ENCODE measurements around the gene MON1A.
"Not testable (repeated sequence)": the region's sequence is repeated elsewhere in the genome, so short reads cannot be mapped to it uniquely, and the experiment has no call there.

The MON1A gene, protein sequence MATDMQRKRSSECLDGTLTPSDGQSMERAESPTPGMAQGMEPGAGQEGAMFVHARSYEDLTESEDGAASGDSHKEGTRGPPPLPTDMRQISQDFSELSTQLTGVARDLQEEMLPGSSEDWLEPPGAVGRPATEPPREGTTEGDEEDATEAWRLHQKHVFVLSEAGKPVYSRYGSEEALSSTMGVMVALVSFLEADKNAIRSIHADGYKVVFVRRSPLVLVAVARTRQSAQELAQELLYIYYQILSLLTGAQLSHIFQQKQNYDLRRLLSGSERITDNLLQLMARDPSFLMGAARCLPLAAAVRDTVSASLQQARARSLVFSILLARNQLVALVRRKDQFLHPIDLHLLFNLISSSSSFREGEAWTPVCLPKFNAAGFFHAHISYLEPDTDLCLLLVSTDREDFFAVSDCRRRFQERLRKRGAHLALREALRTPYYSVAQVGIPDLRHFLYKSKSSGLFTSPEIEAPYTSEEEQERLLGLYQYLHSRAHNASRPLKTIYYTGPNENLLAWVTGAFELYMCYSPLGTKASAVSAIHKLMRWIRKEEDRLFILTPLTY

DNA sequence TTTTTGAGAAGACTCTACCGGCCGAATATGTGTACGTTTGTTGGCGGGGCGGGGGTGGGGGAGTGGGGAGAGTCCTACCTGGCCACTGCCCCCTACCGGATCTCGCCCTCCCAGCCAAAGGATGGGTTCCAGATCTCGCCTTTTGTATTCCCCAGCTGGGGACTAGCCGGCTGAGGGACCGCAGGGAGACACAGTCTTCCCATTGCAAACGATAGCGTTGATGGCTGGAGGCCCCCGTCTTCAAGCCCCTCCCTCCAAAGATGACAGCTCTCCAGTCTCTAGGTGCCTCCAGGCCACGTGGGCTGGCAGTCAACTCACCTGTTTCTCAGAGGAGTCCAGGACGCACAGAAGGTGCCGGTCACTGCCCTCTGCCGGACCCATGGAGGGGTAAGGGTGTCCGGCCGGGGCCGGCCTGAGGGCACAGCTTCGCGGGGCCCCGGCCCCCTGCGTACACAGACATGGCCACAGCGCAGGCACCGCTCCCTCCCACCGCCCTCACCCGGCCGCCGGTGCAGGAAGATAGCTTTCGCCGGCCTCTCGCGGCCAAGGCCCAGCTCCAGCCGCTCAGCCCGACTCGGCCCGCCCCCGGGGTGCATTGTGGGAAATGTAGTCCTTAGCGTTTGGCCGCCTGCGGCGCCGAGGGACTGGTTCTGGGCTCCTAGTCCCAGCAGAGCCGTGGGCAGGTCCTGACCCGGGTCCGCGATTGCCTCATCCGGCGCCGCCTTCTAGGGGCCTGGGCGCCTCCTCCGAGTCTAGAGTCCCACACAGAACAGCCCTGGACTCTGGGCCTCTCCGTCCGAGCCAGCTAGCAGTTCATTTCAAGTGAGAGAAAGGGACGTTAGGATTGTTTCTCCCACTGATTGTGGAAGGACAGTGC lies at the start of gene MON1A:
Gene MON1A (minus strand): TSS at position 521 of the 877 bp plus-strand sequence. CDS start 16,465 bp downstream, outside the sequence.
- peak; percentile 86 for DNase-seq

DNA sequence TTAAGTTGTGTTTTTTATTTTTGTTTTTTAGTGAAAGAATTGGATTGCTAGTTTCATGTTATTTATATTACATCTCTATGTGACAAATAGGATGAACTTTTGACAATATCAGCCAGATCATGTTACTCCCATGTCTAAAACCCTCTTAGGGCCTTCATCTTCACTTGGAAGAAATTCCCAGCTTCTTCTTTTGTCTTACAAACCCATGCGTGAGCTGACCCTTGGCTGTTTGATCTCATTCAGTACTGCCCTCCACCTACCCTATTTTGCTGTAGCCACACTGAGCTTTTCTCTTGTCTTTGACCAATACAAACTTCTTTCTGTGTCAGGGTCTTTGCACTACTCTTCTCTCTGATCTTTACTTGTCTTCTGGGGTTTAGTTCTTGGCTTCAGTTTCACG lies 47.3 kb upstream of the MON1A start:
- DNase-seq: no peak

DNA sequence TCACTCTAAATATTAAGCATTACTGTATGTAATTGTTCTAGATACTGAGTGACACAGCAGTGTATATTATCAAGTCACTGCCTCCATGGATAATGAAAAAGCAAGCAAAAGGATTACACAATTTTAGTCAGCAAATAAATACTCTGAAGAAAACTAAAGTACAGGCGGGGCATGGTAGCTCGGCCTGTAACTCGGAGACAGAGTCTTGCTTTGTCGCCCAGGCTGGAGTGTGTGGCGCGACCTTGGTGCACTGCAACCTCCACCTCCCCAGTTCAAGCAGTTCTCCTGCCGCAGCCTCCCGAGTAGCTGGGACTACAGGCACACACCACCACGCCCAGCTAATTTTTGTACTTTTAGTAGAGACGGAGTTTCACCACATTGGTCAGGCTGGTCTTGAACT lies 43.0 kb upstream of the MON1A start:
- no peak for DNase-seq

DNA sequence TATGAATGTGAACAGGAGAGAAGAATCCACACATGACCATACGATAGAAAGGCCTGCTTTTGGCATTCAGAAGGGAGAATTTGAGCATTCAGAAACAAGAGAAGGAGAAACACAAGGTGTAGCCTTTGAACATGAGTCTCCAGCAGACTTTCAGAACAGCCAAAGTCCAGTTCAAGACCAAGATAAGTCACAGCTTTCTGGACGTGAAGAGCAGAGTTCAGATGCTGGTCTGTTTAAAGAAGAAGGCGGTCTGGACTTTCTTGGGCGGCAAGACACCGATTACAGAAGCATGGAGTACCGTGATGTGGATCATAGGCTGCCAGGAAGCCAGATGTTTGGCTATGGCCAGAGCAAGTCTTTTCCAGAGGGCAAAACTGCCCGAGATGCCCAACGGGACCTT lies 38.7 kb upstream of the MON1A start:
- DNase-seq: no peak

DNA sequence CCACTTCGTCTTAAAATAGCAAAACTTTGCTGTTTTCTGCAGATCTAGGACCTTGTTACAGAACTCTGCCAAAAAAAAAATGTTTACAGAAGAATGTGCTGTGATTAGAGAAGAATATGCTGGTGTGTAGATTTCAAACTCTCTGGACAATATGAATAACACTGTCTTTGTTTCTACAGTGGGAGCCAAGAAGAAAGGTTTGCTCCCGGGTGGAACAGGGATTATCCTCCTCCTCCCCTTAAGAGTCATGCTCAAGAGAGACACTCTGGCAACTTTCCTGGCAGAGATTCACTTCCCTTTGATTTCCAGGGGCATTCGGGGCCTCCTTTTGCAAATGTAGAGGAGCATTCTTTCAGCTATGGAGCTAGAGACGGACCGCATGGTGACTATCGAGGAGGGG lies 37.7 kb upstream of the MON1A start:
- no peak for DNase-seq

DNA sequence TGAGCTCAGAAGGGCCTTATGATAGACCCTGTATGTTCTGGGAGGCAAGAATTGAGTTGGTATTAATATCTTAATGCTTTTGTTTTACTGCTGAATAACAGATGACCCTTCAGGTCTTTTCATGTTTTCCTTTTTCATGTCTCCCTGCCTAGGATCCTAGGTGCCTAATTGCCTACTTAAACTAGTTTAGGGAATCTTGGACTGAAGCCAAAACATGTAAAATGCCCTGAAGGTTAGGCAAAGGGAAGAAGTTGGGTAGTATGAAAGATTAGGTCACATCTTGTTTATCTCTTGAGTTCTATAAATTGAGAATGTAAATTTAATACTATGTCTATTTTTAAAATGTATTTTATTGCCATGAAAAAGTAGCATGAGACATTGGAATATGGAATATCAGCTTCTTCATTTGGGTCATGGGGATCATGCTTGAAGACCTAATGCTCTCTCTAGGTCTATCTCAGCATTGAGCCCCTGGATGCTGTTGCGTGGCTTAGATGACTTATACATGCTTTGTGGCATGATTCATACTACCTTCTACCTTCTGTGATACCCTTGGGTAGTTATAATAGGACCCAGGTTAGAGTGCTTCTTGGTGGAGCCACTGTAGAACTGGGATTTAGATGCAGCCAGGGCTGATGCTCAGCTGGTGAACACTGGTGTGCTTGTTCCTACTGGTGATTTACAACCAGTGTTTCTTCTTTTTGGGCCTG lies 36.8 kb upstream of the MON1A start:
- DNase-seq: no peak

DNA sequence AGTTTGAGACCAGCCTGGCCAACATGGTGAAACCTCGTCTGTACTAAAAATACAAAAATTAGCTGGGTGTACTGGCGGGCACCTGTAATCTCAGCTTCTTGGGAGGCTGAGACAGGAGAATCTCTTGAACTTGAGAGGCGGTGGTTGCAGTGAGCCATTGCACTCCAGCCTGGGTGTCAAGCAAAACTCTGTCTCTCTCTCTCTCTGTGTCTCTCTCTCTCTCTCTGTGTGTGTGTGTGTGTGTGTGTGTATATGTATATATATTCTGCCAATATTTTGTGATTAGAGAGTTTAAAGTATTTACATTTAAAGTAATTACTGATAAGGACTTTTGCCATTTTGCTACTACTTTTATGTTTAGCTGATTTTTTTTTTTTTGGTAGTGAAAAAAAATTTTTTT lies 26.0 kb upstream of the MON1A start:
- DNase-seq: no peak

DNA sequence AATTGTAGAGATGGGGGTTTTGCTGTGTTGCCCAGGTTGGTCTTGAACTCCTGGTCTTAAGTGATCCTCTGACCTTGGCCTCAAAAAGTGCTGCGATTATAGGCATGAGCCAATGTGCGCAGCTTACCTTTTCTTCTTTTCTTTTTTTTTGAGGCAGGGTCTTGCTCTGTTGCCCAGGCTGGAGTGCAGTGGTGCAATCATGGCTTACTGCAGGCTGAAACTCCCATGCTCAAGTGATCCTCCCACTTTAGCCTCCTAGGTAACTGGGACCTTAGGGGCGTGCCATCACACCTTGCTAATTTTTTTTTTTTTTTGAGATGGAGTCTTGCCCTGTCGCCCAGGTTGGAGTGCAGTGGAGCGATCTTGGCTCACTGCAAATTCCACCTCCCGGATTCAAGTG lies 23.3 kb upstream of the MON1A start:
- DNase-seq: no peak

DNA sequence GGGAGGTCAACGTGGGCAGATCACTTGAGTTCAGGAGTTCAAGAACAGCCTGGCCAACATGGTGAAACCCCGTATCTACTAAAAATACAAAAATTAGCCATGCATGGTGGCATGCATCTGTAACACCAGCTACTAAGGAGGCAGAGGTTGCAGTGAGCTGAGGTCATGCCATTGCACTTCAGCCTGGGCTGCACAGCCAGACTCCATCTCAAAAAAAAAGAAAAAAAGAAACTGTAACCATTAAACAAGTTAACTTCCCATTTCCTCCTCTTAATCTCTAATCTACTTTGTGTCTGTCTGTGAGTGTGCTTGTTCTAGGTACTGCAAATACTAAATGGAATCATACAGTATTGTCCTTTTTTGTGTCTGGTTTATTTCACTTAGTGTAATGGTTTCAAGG lies 13.0 kb upstream of the MON1A start:
- no peak for DNase-seq

DNA sequence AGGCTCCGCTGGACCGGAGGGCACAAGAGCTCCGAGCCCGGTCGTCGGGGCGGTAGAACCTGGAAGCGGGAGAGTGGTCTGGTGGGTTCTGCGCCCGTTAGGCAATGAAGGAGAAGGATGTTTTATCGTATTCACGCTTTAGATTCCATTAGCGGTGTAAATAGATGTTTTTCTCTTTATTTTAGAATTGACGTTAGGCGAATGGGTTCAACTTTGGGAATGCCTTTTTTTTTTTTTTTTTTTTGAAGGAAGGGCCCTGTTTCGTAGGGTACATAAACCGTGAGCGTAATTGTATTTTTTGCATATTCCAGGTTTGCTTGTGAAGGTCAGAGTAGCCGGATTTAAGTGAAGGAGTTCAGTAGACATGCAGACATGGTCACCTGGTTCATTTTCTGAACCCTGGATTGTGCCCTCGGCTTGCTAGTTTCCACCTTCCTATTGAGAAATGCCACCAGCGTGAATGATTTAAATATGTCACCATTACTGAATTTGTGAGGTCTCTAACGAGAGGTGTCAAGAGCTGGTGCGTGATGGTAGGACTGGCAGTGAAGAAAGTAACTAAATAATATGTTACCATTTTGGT lies 11.1 kb upstream of the MON1A start:
- no peak for DNase-seq

DNA sequence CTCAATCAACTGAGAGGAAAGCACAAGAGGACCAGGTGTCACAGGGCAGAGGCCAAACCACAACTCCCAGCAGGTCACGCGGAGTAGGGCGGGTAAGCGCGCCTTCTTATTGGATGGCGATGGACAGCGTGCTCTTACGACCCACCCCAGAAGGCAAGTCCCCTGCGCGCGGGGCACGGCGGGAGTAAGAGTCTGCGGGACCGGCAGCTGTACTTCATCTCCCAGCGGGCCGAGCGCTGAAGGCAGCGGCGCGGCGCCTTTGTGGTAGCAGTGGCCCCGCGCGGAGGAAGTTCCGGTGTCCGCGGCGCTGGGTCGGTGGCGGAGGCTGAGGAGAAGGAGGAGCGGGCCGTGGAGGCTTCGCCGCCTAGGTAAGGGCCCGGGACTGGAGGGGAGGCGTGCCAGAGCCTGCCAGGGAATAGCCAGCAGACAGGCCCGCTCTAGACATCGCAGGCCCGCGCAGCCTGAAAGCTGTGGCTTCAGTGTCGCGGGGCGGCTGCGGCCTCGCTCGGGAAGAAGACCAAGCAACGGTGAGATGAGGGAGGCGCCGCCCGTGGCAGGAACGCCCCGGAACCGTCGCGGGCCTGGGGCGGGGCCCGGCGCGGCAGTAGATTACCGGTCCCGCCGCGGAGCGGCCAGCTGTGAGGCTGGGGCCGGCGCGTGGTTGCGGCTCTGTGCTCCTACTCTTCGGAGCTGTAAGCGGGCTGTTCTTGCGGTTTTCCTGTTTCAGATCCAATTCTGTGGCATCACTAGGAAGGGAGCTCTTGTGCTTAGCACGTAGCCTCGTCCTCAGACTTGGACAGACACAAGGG lies 10.5 kb upstream of the MON1A start, which contains the start of gene RBM6:
Gene RBM6 (plus strand): TSS at position 293 of the 809 bp plus-strand sequence. CDS start 22,492 bp downstream, outside the sequence.
- peak; percentile 97 for DNase-seq

DNA sequence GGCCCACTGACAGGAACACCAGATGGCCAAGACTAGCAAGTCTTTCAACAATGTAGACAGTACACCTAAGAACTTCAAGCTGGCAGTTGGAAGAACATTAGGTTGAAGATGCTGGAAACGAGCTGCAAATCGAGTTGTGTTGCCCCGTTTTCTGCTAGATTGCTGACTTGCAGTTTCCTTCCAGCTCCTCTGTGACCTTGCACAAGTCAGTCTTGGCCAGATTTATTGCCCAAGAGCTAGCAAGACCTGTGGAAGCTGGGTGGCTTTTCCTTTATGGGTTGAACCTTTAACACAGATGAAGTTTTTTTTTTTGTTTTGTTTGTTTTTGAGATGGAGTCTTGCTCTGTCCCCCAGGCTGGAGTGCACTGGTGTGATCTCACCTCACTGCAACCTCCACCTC lies 7.5 kb upstream of the MON1A start:
- no peak for DNase-seq

DNA sequence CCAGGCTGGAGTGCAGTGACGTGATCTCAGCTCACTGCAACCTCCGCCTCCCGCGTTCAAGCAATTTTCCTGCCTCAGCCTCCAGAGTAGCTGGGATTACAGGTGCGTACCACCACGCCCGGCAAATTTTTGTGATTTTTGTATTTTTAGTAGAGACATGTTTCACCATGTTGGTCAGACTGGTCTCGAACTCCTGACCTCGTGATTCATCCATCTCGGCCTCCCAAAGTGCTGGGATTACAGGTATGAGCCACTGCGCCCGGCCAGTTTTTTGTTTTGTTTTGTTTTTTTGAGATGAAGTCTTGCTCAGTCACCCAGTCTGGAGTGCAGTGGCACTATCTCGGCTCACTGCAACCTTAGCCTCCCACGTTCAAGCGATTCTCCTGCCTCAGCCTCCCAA lies 2.7 kb upstream of the MON1A start:
- not testable (repeated sequence) for DNase-seq

DNA sequence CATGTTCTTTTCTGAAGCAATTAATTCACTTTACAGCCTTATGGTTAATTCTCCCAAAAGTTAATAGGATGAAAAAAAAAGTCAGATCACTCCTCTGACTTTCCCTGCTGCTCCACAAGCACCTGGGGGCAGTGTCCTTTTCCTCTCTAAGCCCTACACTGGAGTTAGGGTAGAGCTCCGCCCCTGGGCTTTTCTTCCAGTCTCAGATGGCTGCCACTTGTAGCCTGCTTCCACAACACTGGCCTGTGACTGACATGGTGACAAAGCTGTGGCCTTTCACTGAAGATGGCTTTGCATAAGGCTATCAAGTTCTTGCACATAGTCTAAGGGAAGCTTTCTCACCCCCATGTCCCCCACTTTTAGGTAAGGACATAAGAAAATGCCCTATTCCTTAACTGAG lies 1.3 kb upstream of the MON1A start:
- DNase-seq: no peak

DNA sequence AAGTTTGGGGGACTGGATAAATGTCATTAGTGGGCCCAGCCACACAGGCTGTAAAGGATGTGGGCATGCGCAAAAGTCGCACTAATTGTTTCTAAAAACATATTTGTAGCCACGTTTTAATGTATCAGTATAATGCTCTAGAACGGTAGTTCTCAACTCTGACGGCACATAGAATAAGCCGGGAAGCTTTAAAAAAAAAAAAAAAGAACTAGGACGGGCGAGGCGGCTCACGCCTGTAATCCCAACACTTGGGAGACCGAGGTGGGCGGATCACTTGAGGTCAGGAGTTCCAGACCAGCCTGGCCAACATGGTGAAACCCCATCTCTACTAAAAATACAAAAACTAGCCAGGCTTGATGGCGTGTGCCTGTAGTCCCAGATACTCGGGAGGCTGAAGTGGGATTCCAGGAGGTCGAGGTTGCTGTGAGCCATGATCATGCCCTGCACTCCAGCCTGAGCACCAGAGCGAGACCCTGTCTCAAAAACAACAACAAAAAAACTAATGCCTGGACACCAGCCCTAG lies 618 bp upstream of the MON1A start:
- DNase-seq: no peak

DNA sequence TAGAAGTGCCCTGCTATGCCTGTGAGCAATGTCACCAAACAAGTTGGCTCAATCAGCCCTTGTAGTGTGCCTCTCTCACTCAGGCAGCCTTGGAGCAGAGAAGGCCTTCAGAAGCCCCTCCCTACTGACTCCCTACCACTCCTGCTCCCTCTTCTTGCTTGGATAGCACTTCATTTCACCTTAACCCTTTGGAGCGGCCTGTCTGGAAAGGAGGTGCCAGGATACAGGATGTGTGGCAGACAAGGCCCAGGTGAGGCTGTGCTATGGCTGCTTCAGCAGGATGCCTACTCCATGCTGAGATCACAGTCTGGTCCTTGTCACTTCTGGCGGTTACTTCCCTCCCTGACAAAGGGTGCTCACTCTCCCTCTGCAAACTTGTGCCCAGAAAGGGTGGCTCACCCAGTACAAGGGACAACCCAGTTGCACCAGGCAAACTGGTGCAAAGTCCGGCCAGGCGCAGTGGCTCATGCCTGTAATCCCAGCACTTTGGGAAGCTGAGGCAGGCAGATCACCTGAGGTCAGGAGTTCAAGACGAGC lies 1.1 kb downstream of the MON1A start:
- DNase-seq: no peak

DNA sequence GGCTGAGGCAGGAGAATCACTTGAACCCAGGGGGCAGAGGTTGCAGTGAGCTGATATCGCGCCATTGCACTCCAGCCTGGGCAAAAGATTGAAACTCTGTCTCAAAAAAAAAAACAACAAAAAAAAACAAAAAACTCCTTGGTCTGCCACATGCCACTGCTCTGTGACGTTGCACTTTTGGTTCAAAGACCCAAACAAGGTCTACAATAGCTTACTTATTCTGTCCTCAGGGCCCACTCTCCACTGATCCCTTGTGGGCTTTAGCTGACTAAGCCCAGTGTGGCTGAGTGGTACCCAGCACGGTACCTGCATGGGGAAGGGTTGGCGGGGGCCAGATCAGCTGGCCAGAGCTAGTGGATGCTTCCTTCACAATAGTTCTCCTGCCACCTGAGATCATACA lies 1.8 kb downstream of the MON1A start:
- no peak for DNase-seq

DNA sequence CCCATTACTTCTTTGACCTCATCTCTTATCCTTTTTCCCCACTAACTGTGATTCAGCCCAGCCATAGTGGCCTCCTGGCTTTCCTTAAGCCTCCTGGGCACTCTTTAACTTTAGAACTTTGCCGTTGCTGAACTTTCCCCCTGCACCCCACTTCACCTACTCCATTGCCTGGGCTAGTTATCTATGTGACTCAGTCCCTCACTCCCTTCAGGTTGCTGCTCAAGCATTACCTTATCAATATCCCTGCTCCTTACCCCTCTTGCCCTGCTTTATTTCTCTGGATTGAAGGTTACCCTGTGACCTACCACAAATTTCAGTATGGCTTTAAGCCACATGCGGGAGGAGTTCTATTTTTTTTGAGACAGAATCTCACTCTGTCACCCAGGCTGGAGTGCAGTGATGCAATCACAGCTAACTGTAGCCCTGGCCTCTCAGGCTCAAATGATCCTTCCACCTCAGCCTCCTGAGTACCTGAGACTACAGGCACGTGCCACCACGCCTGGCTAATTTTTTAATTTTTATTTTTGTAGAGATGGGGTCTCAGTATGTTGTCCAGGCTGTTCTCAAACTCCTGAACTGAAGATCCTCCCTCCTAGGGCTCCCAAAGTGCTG lies 3.4 kb downstream of the MON1A start:
- no peak for DNase-seq

DNA sequence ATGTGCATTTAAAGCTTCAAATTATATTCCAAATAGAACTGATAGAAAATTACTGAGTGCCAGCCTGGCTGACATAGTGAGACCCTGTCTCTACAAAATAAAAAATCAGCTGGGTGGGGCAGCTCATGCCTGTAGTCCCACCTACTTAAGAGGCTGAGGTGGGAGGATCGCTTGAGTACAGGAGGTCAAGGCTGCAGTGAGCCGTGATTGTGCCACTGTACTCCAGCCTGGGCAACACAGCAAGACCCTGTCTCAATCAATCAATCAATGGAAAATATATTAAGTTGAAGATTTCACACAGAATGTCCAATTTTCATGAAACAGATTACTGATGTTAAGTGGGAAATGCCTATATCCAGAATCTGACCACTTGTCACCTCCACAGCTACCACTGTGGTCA lies 4.1 kb downstream of the MON1A start:
- no peak for DNase-seq

DNA sequence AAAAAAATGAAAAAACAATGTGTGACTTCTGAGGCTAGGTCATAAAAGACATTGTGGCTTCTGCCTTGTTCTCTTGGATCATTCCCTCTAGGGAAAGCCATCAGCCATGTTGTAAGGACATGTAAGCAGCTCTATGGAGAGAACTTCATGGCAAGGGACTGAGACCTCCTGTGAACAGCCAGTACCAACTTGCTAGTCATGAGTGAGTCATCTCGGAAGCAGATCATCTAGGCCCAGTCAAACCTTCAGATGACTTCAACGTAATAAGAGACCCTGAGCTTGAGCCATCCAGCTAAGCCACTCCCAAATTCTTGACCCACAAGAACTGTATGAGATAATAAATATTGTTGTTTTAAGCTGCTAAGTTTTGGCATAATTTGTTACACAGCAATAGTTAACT lies 4.9 kb downstream of the MON1A start:
- no peak for DNase-seq

Data from stimulated activated CD4-positive, alpha-beta T cell treated with anti-CD3 and anti-CD28 coated beads, Interleukin-1b, Interleukin-23, amount 100 ng/mL, for 48 hours (primary cell).